GM23338 (cell line): Measurements from ENCODE around the gene TMPRSS9. TPM values are rescaled to one million over a fixed set of nuclear protein-coding genes. Genes with fewer than 3 reads are reported as not detected.

Experiments
- ATAC-seq: fragments of 200-7000 bp; cut with Tn5 transposase; 3 replicates; pipeline ENCODE4 v1.9.1; 2020
- DNase-seq: peaks from one replicate; pipeline ENCODE4 v3.0.0-alpha.2; 2015; ENCODE audit warnings: low spot score
- H2AFZ ChIP-seq: fragments of 200-600 bp; sonication (generic); 2 replicates; pipeline ENCODE4 v1.8.0; 2016; ENCODE audit warnings: antibody characterized with exemption, mild to moderate bottlenecking, moderate library complexity
- H3F3A ChIP-seq: fragments of 200-600 bp; sonication (generic); replicated peaks from 2 replicates; pipeline ENCODE4 v1.8.0; 2017; ENCODE audit warnings: antibody characterized with exemption, mixed run types, low read depth
- H3K27ac ChIP-seq: fragments of 200-600 bp; sonication (generic); 2 replicates; pipeline ENCODE4 v1.6.1; 2016; ENCODE audit warnings: low read depth
- H3K27me3 ChIP-seq: fragments of 200-600 bp; sonication (generic); 2 replicates; pipeline ENCODE4 v1.8.0; 2016; ENCODE audit warnings: mild to moderate bottlenecking, mixed run types, moderate library complexity; ENCODE audit not compliant: insufficient read depth
- H3K36me3 ChIP-seq: fragments of 200-600 bp; sonication (generic); 2 replicates; pipeline ENCODE4 v1.8.0; 2016; ENCODE audit warnings: mild to moderate bottlenecking; ENCODE audit not compliant: insufficient read depth
- H3K4me1 ChIP-seq: fragments of 200-600 bp; sonication (generic); 2 replicates; pipeline ENCODE4 v1.8.0; 2016; ENCODE audit warnings: mild to moderate bottlenecking, moderate library complexity; ENCODE audit not compliant: insufficient read depth
- H3K4me2 ChIP-seq: fragments of 200-600 bp; sonication (generic); 2 replicates; pipeline ENCODE4 v1.7.1; 2017; ENCODE audit warnings: mixed run types
- H3K4me3 ChIP-seq: fragments of 200-600 bp; sonication (generic); 2 replicates; pipeline ENCODE4 v1.6.1; 2016; ENCODE audit warnings: mixed run types
- H3K79me2 ChIP-seq: fragments of 200-600 bp; sonication (generic); replicated peaks from 2 replicates; pipeline ENCODE4 v1.8.0; 2017; ENCODE audit warnings: mild to moderate bottlenecking; ENCODE audit not compliant: insufficient read depth
- H3K9me2 ChIP-seq: fragments of 200-600 bp; sonication (generic); 2 replicates; pipeline ENCODE4 v1.8.0; 2017; ENCODE audit not compliant: insufficient read depth
- H4K20me1 ChIP-seq: fragments of 200-600 bp; sonication (generic); replicated peaks from 2 replicates; pipeline ENCODE4 v1.8.0; 2017; ENCODE audit warnings: mild to moderate bottlenecking; ENCODE audit not compliant: insufficient read depth
- H3K27ac Mint-ChIP-seq: 2 replicates; pipeline ENCODE4 v1.8.0; 2020; ENCODE audit warnings: inconsistent platforms, mild to moderate bottlenecking, moderate library complexity, mixed read lengths
- H3K27me3 Mint-ChIP-seq: 3 replicates; pipeline ENCODE4 v1.8.0; 2022; ENCODE audit warnings: low read depth, mild to moderate bottlenecking, moderate library complexity, mixed read lengths, inconsistent platforms; ENCODE audit not compliant: insufficient read depth, poor library complexity
- H3K36me3 Mint-ChIP-seq: 3 replicates; pipeline ENCODE4 v1.8.0; 2021; ENCODE audit warnings: low read depth, mild to moderate bottlenecking, inconsistent platforms, moderate library complexity, mixed read lengths
- H3K4me1 Mint-ChIP-seq: 3 replicates; pipeline ENCODE4 v1.8.0; 2020; ENCODE audit warnings: mild to moderate bottlenecking, inconsistent platforms, mixed read lengths
- H3K4me3 Mint-ChIP-seq: 3 replicates; pipeline ENCODE4 v1.8.0; 2021; ENCODE audit warnings: moderate library complexity, mild to moderate bottlenecking, inconsistent platforms, mixed read lengths
- H3K9me3 Mint-ChIP-seq: 3 replicates; pipeline ENCODE4 v1.8.0; 2020; ENCODE audit warnings: moderate library complexity, mild to moderate bottlenecking, inconsistent platforms, mixed read lengths
- CREB1 ChIP-seq: fragments of 250-450 bp; sonication (Bioruptor Pico); IDR thresholded peaks from 2 replicates; pipeline ENCODE4 v1.5.0; 2020; ENCODE audit warnings: low read depth, mild to moderate bottlenecking, moderate library complexity
- CTCF ChIP-seq, 2 experiments: fragments of 200-600 bp in 1 of 2; sonication (generic) in 1 of 2; conservative IDR thresholded peaks; 2 replicates each; pipeline versions ENCODE4 v1.5.1 to v1.6.1; 2016 to 2017; ENCODE audit warnings: antibody characterized with exemption in 2 of 2, low read depth in 2 of 2, mild to moderate bottlenecking in 2 of 2, moderate library complexity in 1 of 2
- ETS1 ChIP-seq: IDR thresholded peaks from 2 replicates; pipeline ENCODE4 v1.6.1; 2016; ENCODE audit warnings: antibody characterized with exemption
- EZH2 ChIP-seq: fragments of 200-600 bp; sonication (generic); IDR thresholded peaks from one replicate; pipeline ENCODE4 v1.8.0; 2017; ENCODE audit warnings: antibody characterized with exemption, mild to moderate bottlenecking, low read depth; ENCODE audit not compliant: unreplicated experiment
- EZH2phosphoT487 ChIP-seq: fragments of 200-600 bp; sonication (generic); IDR thresholded peaks from one replicate; pipeline ENCODE4 v1.8.1; 2018; ENCODE audit warnings: antibody characterized with exemption; ENCODE audit not compliant: unreplicated experiment
- JUNB ChIP-seq: IDR thresholded peaks from one replicate; pipeline ENCODE4 v1.6.1; 2016; ENCODE audit warnings: antibody characterized with exemption; ENCODE audit not compliant: unreplicated experiment
- NANOG ChIP-seq: IDR thresholded peaks from 2 replicates; pipeline ENCODE4 v1.6.1; 2016; ENCODE audit warnings: antibody characterized with exemption, borderline replicate concordance
- POLR2AphosphoS5 ChIP-seq: IDR thresholded peaks from 2 replicates; pipeline ENCODE4 v1.6.1; 2016; ENCODE audit warnings: antibody characterized with exemption, low read depth
- REST ChIP-seq: IDR thresholded peaks from one replicate; pipeline ENCODE4 v1.6.1; 2018; ENCODE audit warnings: antibody characterized with exemption; ENCODE audit not compliant: unreplicated experiment
- STAT1 ChIP-seq: IDR thresholded peaks from one replicate; pipeline ENCODE4 v1.6.1; 2016; ENCODE audit warnings: antibody characterized with exemption; ENCODE audit not compliant: unreplicated experiment
- ZNF114 ChIP-seq: fragments of 250-450 bp; sonication (Bioruptor Pico); IDR thresholded peaks from 2 replicates; pipeline ENCODE4 v1.5.0; 2020; ENCODE audit warnings: mild to moderate bottlenecking, moderate library complexity
- ZNF331 ChIP-seq: fragments of 250-450 bp; sonication (Bioruptor Pico); IDR thresholded peaks from 2 replicates; pipeline ENCODE4 v1.5.0; 2020; ENCODE audit warnings: low read depth, mild to moderate bottlenecking, moderate library complexity
- ZNF462 ChIP-seq: fragments of 250-450 bp; sonication (Bioruptor Pico); IDR thresholded peaks from 2 replicates; pipeline ENCODE4 v1.5.0; 2020; ENCODE audit warnings: mild to moderate bottlenecking, moderate library complexity
- polyA plus RNA-seq: library from polyadenylated mRNA; unstranded; fragments of >200 nt; fragmentation: Nextera tagmentation; extraction: Ambion mirVana; gene quantifications from 2 replicates; pipeline ENCODE4 v1.2.1, GENCODE V29; 2016
- total RNA-seq: library from RNA; depleted of rRNA; stranded (reverse); fragments of >200 nt; shearing (Covaris generic); gene quantifications from 2 replicates; pipeline ENCODE4 v1.2.3, GENCODE V29; 2014

TMPRSS9 gene
- total and polyA plus RNA-seq, 2 experiments from 2014 or later: 0.05 to 0.28 TPM

GRCh38 chr19:2317300-2317699 is 42.8 kb upstream of the TMPRSS9 start:
- Histone ChIP-seq H3K36me3 (no peaks in the 10 kb centered on the region), H3K4me1 (no peaks in the 10 kb centered on the region), H3K27me3 (no peaks in the 10 kb centered on the region), H2AFZ (no peak overlapping the region), H3K79me2 (no peaks in the 10 kb centered on the region), H4K20me1 (no peaks in the 10 kb centered on the region), H3K9me2 (no peaks in the 10 kb centered on the region), H3K27ac (no peak overlapping the region), H3F3A (no peaks in the 10 kb centered on the region), H3K4me2 (no peak overlapping the region), H3K4me3 (no peak overlapping the region)
- H3K4me1 Mint-ChIP-seq: no peaks in the 10 kb centered on the region; the same call in 2 of the 3 replicates
- no peak overlapping the region for H3K4me3 Mint-ChIP-seq
- TF ChIP-seq NANOG: no peak
- no peak for TF ChIP-seq EZH2
- TF ChIP-seq CREB1 (CRISPR knock-in tag): no peak
- no peak for TF ChIP-seq EZH2phosphoT487
- TF ChIP-seq POLR2AphosphoS5: no peak
- TF ChIP-seq CTCF (conservative IDR thresholded peaks at IDR 0.05; ENCODE audit: low read depth in 2 of 2): no peak
- no peak for TF ChIP-seq STAT1
- TF ChIP-seq JUNB: no peak
- no peak for TF ChIP-seq ZNF462 (CRISPR knock-in tag)
- TF ChIP-seq ZNF114: no peak
- no peak for TF ChIP-seq ZNF331 (CRISPR knock-in tag)
- TF ChIP-seq REST: no peak
- TF ChIP-seq ETS1: no peak
- no peak overlapping the region for H3K27ac Mint-ChIP-seq
- no peaks in the 10 kb centered on the region for H3K36me3 Mint-ChIP-seq
- ATAC-seq (no peak), DNase-seq (no peak)
- peaks cover 6% of the 10 kb centered on the region; the same call in 1 of the 3 replicates for H3K9me3 Mint-ChIP-seq
- peaks cover 4% of the 10 kb centered on the region for H3K27me3 Mint-ChIP-seq
